Kidney (tissue), 14 donors: Measurements from ENCODE around the gene FAM78A. TPM values are rescaled to one million over a fixed set of nuclear protein-coding genes. Genes with fewer than 3 reads are reported as not detected.

Experiments
- DNase-seq, 5 donors: peaks; one replicate each; pipeline ENCODE4 v3.0.0-alpha.2; 2013 to 2020
- FAIRE-seq: peaks from 2 replicates; lab custom pipeline; 2012; peaks lifted over from hg19 to GRCh38; lab: Jason Lieb, UNC
- H3K27ac ChIP-seq, 2 donors: one replicate each; pipeline ENCODE4 v1.7.0; 2013; ENCODE audit warnings: low read depth in 2 of 2, low read length in 2 of 2, inconsistent platforms in 1 of 2
- H3K27me3 ChIP-seq: one replicate; pipeline ENCODE4 v1.7.1; 2013; ENCODE audit warnings: low read length, inconsistent platforms; ENCODE audit not compliant: control insufficient read depth, insufficient read depth
- H3K36me3 ChIP-seq, 3 donors: one replicate each; pipeline versions ENCODE4 v1.7.0 to v1.7.1; 2013; ENCODE audit warnings: low read length in 3 of 3, control low read depth in 1 of 3, inconsistent platforms in 1 of 3; ENCODE audit not compliant: insufficient read depth in 3 of 3, control insufficient read depth in 2 of 3
- H3K4me1 ChIP-seq, 3 donors: one replicate each; pipeline versions ENCODE4 v1.7.0 to v1.7.1; 2013; ENCODE audit warnings: low read length in 3 of 3, inconsistent platforms in 1 of 3, low read depth in 1 of 3; ENCODE audit not compliant: control insufficient read depth in 2 of 3, insufficient read depth in 2 of 3
- H3K4me3 ChIP-seq, 3 donors: one replicate each; pipeline versions ENCODE4 v1.7.0 to v1.8.1; 2013; ENCODE audit warnings: low read length in 3 of 3, control low read depth in 1 of 3, inconsistent platforms in 1 of 3
- H3K9ac ChIP-seq, 3 donors: one replicate each; pipeline versions ENCODE4 v1.7.0 to v1.7.1; 2013; ENCODE audit warnings: low read length in 3 of 3, control low read depth in 1 of 3, inconsistent platforms in 1 of 3
- H3K9me3 ChIP-seq, 3 donors: one replicate each; pipeline versions ENCODE4 v1.7.0 to v1.7.1; 2013; ENCODE audit warnings: low read length in 3 of 3, control low read depth in 1 of 3, inconsistent platforms in 1 of 3; ENCODE audit not compliant: control insufficient read depth in 2 of 3, insufficient read depth in 1 of 3
- intact Hi-C: fragments of 100-400 bp; cut with DNase I; formaldehyde crosslinking; loops from one replicate; pipeline ENCODE4 v1.11.1; 2022
- polyA plus RNA-seq: library from polyadenylated mRNA; stranded (reverse); fragments of 350-450 nt; fragmentation: Illumina TruSeq; extraction: RNeasy Lipid Tissue Mini Kit (QIAGEN cat#74804); gene quantifications from one replicate; pipeline ENCODE4 v1.2.3, GENCODE V29; 2014; ENCODE audit warnings: low read depth, low replicate concordance; ENCODE audit not compliant: insufficient read depth
- total RNA-seq: library from RNA; stranded (reverse); fragmentation: NEBNext Ultra II Directional; extraction: Animal tissue kit (Norgen Biotek cat#: 25700); gene quantifications from one replicate; pipeline ENCODE4 v1.2.1, GENCODE V29; 2021
- TF ChIP-seq, protein P1 (sequence below): IDR thresholded peaks from 3 replicates; pipeline ENCODE4 v1.5.1; 2012; ENCODE audit warnings: mild to moderate bottlenecking, moderate library complexity, borderline replicate concordance; ENCODE audit not compliant: insufficient read depth; ENCODE audit errors: extremely low read depth
- donor health status: control.
- donor health status: control.
- donor health status: control.
- donor health status: control.
- donor health status: control.
- donor health status: DM: yes; HTN: yes; CAD: no.
- donor health status: Normal renal cell carcinoma (clear cell type).

Gene FAM78A
- total and polyA plus RNA-seq, 2 donors from 2014 or later, result 1.6 to 6.1 TPM

DNA sequence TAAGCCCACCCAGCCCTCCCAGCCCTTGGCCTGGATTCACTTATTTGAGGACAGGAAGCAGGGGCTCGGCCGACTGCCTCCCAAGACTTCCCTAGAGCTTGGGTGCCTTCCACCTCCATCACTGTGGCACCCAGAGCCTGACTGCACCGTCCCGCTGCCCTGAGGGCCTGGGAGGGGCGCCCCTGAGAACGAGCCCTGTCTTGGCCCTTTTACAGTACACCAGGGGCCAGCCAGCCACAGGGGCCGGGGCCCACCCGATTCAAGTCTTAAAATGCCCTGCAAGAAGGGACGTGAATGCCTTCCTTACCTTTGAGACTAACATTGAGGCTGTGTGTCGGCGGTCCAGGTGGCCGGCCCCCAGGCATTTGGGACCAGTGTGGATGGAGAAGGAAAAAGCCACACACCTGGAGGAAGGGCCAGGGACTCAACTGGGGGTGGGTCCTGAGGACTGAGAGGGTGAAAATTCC, 16.8 kb downstream of the FAM78A start:
- no peak overlapping the region for H3K4me3 ChIP-seq
- no peaks in the 10 kb centered on the region for H3K36me3 ChIP-seq
- FAIRE-seq (no peak), DNase-seq (peak in 1 of 5 donors; percentile 39)
- no peaks in the 10 kb centered on the region for H3K9me3 ChIP-seq
- H3K27me3 ChIP-seq, result no peaks in the 10 kb centered on the region
- TF ChIP-seq, protein P1, sequence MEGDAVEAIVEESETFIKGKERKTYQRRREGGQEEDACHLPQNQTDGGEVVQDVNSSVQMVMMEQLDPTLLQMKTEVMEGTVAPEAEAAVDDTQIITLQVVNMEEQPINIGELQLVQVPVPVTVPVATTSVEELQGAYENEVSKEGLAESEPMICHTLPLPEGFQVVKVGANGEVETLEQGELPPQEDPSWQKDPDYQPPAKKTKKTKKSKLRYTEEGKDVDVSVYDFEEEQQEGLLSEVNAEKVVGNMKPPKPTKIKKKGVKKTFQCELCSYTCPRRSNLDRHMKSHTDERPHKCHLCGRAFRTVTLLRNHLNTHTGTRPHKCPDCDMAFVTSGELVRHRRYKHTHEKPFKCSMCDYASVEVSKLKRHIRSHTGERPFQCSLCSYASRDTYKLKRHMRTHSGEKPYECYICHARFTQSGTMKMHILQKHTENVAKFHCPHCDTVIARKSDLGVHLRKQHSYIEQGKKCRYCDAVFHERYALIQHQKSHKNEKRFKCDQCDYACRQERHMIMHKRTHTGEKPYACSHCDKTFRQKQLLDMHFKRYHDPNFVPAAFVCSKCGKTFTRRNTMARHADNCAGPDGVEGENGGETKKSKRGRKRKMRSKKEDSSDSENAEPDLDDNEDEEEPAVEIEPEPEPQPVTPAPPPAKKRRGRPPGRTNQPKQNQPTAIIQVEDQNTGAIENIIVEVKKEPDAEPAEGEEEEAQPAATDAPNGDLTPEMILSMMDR, result no peak
- H3K27ac ChIP-seq, result no peak overlapping the region
- intact Hi-C loops, result no loop called here
- H3K9ac ChIP-seq, result no peak overlapping the region
- H3K4me1 ChIP-seq, result no peaks in the 10 kb centered on the region

- Histone ChIP-seq H3K27me3 (no peaks in the 10 kb centered on the region), H3K4me1 (no peaks in the 10 kb centered on the region), H3K27ac (no peak overlapping the region), H3K9ac (no peak overlapping the region), H3K4me3 (no peak overlapping the region), H3K9me3 (no peaks in the 10 kb centered on the region), H3K36me3 (no peaks in the 10 kb centered on the region)
- intact Hi-C loops, result no loop called here
- FAIRE-seq, result no peak
- TF ChIP-seq, protein P1, result no peak
- DNase-seq, result peak in 1 of 5 donors; percentile 45
Observed at GRCh38 chr9:131258698-131259431, 17.4 kb downstream of the FAM78A start.

- Histone ChIP-seq H3K9me3 (no peaks in the 10 kb centered on the region), H3K4me3 (no peak overlapping the region), H3K9ac (no peak overlapping the region), H3K36me3 (no peaks in the 10 kb centered on the region), H3K27ac (no peak overlapping the region), H3K4me1 (no peaks in the 10 kb centered on the region), H3K27me3 (no peaks in the 10 kb centered on the region)
- DNase-seq, result no peak
- intact Hi-C loops, result no loop called here
- no peak for FAIRE-seq
- TF ChIP-seq, protein P1, result no peak
Observed at GRCh38 chr9:131258186-131258585, 18.1 kb downstream of the FAM78A start.
